Medulla oblongata (tissue), 1 donor: ENCODE measurements around the gene COL6A3.
"Not testable (repeated sequence)": the region's sequence is repeated elsewhere in the genome, so short reads cannot be mapped to it uniquely, and the experiment has no call there.

Source experiments
- DNase-seq: peaks from one replicate; pipeline ENCODE4 v3.0.0-alpha.2; 2015; ENCODE audit errors: extremely low spot score

Gene COL6A3

GRCh38 chr2:237384672-237385020, 29.3 kb downstream of the COL6A3 start:
- no peak for DNase-seq

DNA sequence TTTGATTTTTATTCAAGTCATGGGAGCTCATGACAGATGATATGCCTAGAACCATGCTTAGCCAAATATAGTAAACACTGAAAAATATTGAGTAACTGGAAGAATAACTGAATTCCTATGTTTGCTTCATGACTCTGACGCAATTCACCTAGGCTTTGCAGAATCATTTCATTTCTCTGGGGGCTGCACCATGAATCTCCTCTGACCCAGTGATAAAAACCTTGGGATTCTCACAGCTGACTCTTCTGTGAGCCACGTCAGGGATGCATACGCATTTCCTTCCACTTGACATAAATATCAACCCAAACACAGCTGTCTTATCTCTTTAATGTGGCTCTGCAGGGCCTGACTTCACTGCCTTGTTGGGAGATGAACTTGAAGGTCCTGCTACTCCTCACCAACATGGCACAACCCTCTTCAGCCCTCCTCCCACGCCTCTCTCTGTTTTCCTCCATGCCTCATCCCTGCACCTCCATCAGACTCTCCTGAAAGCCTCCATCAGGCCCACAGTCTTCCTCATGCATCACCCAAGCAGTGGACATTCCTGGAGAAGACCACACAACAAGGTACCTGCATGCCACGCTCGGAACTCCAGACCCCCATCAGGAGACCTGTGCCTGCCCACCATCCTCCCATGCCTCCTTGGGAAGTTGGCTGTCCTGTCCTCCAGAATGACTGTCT, 29.8 kb downstream of the COL6A3 start:
- DNase-seq, result no peak

- no peak for DNase-seq
These were observed 33.2 kb downstream of the COL6A3 start for GRCh38 chr2:237380768-237381167.

DNA sequence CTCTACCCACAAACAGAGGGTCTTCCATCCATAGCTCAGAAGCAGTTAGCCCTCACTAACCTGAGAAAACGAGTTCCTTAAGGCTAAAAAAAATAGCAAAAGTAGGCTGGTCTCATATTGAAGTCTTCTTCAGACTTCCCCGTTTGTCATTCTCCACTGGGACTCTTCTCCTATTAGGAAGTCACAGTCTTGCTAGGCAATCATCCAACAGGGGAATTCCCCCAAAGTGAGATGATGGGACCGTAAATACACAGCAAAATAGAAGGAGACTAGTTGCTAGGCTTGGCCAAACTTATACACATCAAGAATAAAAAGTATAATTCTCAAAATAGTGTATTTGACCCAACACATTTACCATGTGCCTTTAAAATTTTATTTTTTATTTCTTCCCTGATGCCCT, 34.3 kb downstream of the COL6A3 start:
- no peak for DNase-seq

DNA sequence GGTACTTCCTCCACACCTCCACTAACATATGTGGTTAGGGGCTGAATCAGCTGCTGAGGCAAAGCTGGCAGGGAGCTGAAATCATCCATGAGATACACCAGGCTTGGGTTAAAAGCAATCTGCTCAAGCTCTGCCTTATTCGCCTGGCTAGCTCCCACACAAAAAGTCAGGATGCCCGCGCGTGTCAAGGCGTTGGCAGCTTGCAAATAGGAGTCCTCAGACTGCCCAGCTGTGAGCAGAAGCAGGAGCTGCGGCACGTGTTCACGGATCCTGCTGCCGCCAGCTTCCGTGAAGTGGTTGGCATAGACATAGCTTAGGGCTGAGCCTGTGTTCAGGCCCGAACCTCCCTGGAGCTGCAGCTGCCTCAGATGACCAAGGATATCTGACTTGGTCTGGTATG, 35.3 kb downstream of the COL6A3 start:
- DNase-seq, result no peak

GRCh38 chr2:237374284-237375060, 39.5 kb downstream of the COL6A3 start:
- no peak for DNase-seq

DNA sequence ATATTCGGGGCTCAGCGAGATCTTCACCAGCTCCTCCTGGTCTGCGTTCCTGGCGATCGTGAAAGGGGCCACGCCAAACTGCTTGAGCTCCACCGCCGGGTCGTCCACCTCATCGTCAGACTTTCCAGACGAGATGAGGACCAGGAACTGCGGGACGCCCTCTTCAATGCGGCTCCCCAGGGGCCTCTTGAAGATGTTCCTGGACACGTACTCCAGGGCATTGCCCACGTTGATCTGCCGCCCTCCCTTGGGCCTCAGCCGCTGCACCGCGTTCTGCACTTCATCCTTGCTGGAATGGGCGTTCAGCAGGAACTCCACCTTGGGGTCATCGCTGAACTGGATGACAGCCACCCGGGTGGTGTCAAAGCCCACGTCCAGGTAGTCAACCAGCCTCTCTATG, 42.1 kb downstream of the COL6A3 start:
- no peak for DNase-seq

DNA sequence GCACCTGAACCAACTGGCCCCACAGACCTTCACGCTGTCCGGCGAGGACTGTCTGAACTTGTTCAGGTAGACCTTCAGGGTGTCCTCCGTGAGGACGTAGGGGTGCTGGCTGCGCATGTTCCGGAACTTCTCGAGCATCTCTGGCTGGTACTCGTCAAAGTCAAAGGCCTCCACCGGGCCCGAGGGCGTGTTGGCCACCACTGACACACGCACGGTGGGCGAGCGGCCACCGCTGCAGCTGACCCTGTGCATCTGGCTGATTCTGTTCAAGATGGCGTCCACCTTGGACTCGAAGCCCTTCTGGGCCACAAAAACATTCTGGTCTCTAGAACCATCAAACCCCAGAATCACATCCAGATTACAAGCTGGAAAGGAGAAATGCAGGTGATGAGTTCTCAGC, 48.3 kb downstream of the COL6A3 start:
- DNase-seq, result no peak

DNA sequence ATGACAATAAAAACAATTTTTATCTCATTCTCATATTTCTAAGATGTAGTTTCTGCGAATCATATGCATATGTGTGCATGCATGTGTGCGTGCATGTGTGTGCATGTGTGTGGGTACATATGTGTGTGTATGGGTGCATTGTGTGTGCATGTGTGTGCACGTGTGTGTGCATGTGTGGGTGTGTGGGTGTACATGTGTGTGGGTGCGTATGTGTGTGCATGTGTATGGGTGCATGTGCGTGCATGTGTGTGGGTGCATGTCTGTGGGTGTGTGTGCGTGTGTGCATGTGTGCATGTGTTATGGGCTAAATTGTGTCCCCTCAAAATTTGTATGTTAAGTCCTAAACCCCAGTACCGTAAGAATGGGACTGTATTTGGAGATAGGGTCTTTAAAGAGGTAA, 49.3 kb downstream of the COL6A3 start:
- DNase-seq, result no peak

DNA sequence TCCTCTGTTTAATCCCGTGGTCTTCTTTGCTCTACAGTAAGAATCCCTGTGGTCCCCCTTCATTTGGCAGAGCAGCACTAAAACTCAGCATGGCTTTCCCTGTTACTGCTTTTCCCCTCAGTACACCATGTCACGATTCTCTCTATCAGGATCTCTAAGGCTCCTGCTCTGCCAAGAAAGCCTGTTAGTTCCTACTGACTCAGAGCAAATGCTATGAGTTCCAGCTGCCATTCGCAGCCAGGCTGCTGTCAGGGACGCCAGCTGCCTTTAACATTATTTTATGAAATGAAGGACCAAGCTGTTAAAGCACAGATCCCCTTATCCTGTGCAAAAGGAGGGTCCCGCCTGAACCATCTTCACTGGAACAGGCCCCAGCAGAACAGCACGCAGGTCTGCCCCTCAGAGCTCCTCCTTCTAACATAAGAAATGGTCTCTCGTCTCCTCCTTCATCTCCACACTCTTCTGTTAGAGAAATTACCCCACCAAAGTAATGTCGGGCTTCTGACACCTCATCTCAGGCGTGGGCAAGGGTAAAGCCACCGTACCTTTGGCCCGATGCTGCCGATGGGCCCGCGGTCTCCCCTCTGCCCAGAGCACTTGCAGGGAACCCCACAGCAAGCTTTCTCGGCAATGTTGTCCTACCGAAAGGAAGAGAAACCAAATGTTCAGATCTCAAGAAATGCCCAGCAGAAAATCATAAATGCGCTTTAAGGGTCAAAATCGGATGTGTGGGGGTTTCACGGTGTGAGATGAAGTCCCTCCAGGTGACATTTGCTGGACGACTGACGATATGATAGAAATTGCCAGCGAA, 52.6 kb downstream of the COL6A3 start:
- no peak for DNase-seq

- no peak for DNase-seq
These were observed 53.8 kb downstream of the COL6A3 start for GRCh38 chr2:237359894-237360780.

DNA sequence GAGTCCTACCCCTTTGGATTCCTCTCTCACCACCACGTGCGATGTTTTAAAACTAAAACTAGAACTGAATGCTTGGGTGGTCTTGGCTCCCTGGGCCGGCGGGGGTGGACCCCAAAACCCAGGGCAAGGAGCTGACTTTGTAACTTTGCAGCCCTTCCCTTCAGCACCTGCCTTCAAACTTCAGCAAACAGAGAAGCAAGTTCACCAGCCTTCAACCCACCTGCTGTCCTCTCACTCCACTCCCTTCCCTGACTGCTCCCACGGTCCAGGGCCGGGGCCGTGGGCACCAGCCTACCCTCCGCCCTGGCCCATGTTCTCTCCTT, 54.5 kb downstream of the COL6A3 start:
- no peak for DNase-seq

- no peak for DNase-seq
These were observed 55.0 kb downstream of the COL6A3 start for GRCh38 chr2:237358721-237359517.

DNA sequence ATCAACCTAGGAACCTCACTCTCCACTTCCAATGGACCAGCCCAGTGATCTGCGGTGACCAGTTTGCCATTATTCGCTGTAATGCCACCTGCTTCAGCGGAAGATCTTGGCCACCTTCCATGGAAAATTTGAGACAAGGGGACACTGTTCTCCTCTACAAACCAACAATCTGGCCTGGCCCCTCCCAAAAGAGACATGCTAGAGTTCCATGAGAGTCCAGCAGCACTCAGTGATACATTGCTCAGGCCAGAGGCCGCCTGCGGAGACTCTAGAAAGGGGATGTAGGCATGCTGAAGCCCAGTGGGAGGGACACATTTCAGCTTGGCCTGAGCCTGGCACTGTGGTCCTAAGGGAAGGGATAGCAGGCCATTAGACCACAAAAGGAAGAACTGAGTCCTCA, 58.3 kb downstream of the COL6A3 start:
- no peak for DNase-seq

GRCh38 chr2:237354892-237355291, 59.1 kb downstream of the COL6A3 start:
- DNase-seq, result no peak

DNA sequence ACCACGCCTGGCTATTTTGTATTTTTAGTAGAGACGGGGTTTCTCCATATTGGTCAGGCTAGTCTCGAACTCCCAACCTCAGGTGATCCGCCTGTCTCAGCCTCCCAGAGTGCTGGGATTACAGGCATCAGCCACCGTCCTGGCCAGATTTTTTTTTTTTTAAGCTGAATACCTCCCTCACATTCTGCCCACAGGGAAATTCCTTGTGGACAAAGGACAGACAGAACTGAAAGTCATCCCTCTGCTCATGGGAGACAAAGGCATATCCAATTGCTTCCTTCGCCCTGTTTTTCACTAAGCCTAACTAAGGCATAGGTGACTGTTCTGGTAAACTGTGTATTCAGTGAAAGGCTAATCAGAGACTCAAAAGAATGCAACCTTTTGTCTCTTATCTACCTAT, 59.8 kb downstream of the COL6A3 start:
- DNase-seq, result not testable (repeated sequence)

DNA sequence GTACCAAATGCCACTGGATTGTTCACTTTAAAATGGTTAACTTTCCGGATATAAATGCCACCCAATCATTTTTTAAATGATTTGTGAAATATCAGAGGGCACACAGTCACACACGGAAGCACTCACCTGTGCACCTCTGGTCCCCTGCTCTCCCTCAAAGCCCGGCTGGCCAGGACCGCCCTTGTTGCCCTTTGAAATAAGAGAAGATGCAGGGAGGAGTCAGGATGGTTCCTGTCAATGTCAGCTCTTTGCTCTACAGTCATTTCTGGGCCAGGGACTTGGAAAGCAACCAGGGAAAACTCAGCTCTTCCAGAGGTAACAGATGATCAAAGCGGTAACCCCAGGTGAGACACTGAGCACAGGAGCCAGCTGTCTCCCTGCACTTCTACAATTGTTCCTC, 60.7 kb downstream of the COL6A3 start:
- no peak for DNase-seq

DNA sequence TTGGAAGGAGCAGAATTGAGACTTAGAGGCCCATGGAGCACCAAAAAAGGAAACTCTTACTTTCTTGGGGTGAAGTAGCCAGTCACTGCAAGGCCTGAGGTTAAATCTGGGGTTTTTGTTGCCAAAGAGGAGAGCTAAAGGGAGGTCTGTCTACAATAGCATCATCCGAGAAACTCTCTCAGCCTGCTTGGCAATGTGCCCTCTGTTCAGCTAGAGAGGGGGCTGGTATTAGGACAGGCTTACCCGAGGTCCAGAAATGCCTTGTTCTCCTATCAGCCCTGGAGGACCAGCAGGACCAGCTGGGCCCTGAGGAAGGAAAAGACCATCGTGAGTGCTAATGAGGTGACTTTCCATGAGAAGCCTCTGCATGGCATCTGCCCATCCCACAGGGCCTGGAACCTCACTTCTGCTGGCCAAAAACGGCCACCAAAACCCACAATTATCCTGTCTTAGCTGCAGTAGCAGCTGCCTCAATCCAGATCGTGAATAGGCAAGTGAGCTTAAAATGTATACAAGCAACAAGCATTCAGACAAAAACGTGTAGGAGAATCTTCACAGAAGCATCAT, 61.6 kb downstream of the COL6A3 start:
- no peak for DNase-seq

DNA sequence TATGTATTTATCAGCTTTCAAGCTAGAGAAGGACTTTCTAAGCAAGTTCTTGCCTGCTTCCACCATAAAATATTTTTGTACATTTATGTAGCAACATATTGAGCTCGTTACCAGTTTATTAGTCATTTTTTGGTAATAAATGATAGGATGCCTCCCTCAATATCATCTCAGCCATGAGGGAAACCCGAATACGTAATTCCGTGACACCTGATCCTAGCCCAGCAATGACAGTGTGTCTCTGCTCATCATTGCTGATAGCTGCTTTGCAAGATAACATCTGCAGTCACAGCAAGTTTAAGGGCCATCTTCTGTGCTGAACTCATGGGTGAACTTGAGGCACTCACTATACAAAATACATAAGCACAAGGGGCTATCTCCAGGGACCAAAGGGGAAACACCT, 62.2 kb downstream of the COL6A3 start:
- no peak for DNase-seq

DNA sequence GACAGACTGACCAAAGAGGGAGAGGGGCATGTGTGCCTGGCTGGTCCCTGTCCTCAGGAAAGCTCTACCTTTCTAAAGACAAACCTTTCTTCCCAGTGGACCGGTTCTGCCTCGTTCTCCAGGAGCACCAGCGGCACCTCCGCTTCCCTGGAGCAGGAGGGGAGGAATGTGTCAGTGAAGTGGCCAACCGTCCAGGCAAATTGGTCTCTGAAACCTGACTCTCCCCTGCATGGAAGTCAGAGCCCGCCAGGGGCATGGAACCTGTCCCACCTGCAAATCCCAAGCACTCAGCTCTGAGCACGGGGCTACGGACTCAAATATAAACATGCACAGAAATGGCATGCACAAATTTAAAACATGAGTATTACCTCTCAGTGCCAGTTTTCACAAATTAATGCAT, 62.9 kb downstream of the COL6A3 start:
- no peak for DNase-seq

DNA sequence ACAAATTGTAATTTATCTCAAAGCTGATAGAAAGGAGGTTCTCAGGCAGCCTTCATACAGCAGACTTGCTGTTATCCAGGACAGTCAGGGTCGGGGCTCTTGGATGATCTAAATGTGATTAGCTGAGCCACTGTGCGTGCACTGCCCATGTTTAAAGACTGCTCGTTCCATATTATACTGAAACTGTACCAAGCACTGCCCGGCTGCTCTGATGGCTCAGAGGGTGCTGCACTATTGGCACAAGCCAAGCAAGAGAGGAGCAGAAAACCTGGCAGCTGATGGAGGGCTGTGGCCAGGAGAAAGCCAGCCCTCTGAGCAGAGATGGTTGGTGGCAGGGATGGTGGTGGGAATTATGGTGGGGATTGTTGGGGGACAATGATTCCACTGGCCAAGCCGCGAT, 63.4 kb downstream of the COL6A3 start:
- no peak for DNase-seq
